Epithelial cell of alveolus of lung (primary cell): ENCODE results near the gene KCNMB4. TPM values are rescaled to one million over a fixed set of nuclear protein-coding genes. Genes with fewer than 3 reads are reported as not detected.

Experiments used
- total RNA-seq: library from RNA; depleted of rRNA; stranded (reverse); fragments of >200 nt; gene quantifications from 2 replicates; pipeline ENCODE4 v1.2.1, GENCODE V29; 2015

The KCNMB4 gene, protein sequence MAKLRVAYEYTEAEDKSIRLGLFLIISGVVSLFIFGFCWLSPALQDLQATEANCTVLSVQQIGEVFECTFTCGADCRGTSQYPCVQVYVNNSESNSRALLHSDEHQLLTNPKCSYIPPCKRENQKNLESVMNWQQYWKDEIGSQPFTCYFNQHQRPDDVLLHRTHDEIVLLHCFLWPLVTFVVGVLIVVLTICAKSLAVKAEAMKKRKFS
- 1.4 TPM in 2 replicates for total RNA-seq

DNA sequence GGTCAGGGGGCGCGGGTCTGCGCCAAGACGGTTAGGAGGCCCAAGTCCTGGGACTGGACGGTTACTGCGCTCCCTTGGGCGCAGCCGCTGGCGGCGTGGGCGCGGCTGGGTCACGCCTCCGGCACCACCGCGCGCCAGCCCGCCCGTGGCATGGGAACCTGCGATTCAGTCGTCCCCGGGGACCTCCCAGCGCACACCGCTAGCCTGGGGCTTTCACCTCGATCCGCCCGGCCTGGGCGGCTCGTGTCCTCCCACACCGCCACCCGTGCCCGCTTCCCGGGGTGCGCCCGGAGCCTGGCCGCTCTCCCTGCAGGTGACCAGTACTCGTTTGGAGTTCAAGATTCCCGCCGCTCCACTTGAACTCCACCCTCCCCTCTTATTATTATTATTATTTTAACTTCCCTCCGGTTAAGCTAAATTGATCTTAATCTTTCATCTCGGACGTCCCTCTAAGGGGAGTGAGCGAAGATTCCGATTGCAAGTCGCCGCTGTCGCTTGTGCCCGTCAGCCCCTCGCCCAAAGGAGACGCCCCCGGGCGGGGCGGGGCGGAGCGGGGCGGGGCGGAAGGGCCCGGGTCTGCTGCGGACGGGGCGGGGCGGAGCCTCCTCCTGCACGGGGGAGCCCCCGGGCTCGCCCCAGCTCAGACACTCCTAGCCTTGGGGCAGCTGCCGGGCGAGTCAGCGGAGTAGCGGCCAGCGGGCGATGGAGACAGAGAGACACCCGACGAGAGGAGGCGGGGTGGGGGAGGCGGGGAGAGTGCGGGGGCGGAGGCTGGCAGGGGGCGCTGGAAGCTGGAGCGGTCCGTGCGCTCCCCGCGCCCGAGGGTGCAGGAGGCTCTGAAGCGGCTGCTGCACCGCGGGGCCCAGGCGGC is at the start of gene KCNMB4:
Gene KCNMB4, plus strand, starts transcription at position 643 of the 871 bp plus-strand sequence. CDS start 445 bp downstream, outside the sequence.

Other genes starting within 250 kb of the KCNMB4 start
- 64.8 and 105 TPM in 2 replicates for gene CNOT2, start 122.9 kb upstream of the KCNMB4 start, total RNA-seq